ENCODE results near the gene ITGA5.

The ITGA5 gene

GRCh38 chr12:54349679-54350078 is 69.4 kb downstream of the ITGA5 start:
- DNase-seq = no peak

- DNase-seq = no peak
Measured at GRCh38 chr12:54349036-54349435, 70.0 kb downstream of the ITGA5 start.

All from fibroblast of skin of right quadriceps (primary cell).